HG03442 (cell line): Measurements from ENCODE around the gene SEMA3A.
"Not testable (repeated sequence)": the region's sequence is repeated elsewhere in the genome, so short reads cannot be mapped to it uniquely, and the experiment has no call there.

ENCODE experiments used
- ATAC-seq: cut with Tn5 transposase; IDR thresholded peaks from one replicate; pipeline ENCODE4 v1.9.1; 2021; ENCODE audit warnings: mild to moderate bottlenecking, moderate library complexity; ENCODE audit not compliant: unreplicated experiment

SEMA3A gene

DNA sequence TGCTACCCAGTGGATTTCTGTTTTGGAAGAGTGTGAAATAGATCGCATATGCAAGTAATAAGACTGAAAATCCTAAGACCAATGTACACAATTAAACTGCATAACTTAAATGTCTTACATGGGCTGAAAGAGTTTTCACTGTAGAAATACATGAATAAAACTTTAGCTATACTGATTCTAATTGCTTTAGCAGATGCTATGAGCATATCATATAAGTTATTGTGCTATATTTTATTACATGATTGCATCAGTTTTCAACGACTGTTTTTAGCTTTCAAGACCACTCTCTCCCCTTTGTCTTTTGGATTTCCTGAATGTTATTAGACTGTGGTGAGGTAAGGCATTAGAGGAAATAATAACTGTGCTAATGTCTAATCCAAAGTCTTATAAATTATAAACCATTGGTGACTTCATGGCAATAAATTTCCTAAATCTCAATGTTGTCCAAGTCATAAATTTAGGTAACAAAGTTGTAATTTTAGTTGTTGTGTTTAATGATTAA lies 124.5 kb downstream of the SEMA3A start:
- no peak for ATAC-seq

DNA sequence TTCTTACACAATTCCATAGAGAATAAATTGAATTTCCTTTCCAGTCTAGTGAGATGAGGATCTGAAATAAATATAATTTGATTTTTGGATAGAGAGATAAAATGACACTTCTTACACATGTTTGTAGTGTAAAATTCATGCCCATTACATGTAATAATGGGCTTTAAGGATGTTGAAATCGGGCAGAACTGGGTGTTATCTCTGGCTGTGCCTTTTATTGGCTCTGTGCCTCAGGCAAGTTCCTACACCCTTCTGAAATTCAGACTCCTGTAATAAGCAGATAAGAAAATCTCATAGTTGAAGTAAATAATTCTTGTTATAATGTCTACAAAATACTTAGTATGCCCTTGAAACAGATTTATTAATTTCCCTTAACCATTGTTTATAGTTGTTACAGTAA lies 125.6 kb downstream of the SEMA3A start:
- no peak for ATAC-seq

DNA sequence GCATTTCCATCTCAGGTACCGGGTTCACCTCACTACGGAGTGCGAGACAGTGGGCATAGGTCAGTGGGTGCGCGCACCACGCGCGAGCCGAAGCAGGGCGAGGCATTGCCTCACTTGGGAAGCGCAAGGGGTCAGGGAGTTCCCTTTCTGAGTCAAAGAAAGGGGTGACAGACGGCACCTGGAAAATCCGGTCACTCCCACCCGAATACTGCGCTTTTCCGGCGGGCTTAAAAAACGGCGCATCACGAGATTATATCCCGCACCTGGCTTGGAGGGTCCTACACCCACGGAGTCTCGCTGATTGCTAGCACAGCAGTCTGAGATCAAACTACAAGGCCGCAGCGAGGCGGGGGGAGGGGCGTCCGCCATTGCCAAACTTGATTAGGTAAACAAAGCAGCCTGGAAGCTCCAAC lies 132.1 kb downstream of the SEMA3A start:
- ATAC-seq: not testable (repeated sequence)

DNA sequence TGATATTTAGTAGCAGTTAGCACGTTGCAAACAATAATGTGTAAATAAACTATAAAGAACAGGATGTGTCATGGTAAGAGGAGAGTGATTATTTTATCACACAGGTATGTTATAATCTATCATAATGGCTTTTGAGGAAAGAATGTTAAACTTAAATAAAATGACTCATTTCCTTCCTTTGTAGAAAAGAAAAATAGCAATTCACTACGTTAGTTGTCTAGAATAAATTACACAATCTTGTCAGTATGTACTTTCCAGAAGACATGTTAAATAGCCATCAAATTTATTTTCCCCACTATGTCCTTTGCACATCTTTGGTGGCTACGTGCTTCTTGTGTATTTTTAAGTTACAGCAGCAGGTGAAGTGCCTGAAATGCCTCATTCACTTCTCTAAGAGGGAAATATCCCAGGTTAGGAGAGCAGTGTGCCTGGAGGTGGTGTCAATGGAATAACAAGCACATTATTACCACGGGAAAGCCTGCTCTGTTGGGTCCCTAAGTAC lies 133.8 kb downstream of the SEMA3A start:
- ATAC-seq: no peak

DNA sequence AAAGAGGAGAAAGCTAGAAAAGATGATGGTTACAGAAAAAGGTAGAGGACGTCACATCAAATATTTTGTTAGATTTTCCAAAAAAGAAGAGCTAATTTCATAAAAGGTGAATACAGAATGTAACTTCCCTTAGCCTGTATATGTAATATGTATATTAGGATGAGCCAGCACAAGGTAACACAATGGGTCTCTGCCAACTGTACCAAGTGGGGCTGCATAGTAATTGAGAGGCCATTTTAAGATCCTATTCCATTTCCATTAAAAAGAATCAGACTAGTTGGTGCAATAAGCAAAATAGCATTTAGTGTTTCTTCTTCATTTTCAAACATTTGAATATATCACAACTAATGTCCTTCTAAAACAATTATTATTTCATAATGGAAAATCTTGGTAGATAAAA lies 134.6 kb downstream of the SEMA3A start:
- no peak for ATAC-seq

DNA sequence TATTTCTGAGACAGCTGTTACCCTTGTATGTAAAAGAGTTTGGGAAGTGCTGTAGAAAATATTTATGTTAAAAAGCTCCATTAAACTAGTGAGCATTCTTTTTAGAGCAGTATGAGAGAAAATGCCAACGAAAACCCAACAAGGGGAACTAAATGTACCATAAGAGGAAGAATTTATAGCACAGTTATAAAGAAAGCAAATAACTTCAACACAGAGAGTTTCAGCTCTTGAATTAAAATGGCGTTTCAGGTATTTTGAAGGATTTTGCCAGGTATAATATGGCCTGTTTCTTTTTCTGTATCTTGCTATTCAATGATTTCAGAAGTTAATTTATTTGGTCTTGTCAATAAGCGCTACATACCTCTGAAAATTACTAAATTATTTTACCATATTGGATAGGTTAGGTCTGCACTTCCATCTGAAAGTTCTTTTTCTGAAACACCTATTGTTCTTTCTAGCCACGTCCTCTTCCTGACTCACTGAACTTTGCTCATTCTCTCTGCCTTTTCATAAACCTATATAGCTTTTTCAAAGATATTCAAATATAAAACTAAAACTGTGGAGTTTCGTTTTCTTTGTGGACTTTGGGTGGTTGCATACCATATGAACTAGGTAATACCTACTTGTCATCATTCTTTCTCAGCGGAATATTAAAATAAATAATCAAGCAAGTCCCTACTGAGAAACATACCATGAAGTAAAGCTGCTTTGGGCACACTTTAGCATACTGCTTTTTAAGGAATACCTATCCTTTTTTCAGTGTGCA lies 136.1 kb downstream of the SEMA3A start:
- ATAC-seq: no peak

DNA sequence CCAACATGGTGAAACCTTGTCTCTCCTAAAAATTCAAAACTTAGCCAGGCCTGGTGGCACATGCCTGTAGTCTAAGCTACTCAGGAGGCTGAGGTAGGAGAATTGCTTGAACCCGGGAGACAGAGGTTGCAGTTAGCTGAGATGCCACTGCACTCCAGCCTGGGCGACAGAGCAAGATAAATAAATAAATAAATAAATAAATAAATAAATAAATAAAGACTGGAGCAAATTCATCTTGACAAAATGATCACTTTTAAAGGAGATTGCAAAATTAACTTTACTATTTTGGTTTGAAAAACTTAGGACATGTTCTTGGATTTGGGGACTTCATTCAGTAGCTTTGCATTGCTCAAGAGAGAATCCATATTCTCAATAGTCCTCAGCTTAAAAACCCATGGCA lies 137.0 kb downstream of the SEMA3A start:
- ATAC-seq: no peak

DNA sequence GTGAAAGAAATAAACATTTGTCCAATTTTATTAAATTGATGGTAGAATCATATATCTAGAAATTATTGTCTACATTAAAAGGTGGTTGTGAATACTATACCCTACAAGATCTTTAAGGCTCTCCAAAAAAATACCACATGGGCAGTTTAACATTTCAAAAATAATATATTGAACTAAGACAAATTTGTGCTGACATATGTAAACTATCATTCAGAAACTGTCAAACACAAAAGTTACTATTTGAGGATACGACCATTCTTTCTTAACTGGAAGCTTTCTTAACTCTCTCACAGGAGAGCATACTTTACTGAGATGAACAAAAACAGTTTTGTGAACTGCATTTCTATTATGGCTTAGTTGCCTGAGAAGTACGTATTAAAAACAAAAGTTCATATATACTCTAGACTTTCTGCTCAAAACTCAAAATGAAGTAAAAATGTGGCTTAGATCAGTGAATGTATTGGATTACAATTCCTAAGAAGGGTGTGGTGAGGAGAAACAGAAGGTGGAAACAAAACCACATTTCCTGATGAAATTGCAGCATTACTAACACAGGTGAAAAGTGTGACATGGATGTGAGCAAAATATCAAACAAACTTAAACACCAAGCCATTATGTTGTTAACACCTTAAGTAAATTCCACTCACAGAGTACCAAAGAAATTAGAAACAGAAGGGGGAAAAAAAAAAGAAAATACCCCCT lies 138.5 kb downstream of the SEMA3A start:
- no peak for ATAC-seq

DNA sequence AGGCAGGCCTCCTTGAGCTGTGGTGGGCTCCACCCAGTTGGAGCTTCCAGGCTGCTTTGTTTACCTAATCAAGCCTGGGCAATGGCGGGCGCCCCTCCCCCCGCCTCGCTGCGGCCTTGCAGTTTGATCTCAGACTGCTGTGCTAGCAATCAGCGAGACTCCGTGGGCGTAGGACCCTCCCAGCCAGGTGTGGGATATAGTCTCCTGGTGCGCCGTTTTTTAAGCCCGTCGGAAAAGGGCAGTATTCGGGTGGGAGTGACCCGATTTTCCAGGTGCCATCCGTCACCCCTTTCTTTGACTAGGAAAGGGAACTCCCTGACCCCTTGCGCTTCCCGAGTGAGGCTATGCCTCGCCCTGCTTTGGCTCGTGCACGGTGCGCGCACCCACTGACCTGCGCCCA lies 139.4 kb downstream of the SEMA3A start:
- not testable (repeated sequence) for ATAC-seq

DNA sequence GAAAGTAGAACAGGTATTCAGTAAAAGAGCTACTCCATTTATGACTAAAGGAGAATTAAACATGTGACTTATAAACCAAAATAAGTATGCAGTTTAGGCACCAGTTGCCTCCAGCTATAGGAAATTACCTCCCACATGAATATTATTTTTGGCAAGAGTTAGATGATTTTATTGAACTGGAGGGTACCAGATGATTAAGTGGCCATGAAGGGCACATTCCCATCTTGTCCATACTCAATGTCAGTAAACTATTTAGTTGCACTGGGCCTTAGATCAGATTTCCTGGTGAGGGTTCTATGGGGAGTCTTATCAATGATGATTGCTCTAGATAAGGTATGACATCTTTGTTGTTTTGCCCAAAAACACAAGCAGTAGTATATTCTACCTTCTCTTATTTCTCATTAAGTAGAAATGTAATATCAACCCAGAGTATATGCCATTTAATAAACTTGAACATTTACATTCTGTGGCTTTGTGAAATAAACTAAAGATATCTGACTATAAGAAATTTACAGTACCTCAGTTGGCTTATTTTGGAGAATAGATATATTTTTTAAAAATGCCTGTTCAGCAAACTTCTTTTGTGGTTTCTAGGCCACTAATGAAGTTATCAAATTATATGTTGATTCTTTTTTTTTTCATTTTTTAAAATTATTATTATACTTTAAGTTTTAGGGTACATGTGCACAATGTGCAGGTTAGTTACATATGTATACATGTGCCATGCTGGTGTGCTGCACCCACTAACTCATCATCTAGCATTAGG lies 145.3 kb downstream of the SEMA3A start:
- no peak for ATAC-seq

DNA sequence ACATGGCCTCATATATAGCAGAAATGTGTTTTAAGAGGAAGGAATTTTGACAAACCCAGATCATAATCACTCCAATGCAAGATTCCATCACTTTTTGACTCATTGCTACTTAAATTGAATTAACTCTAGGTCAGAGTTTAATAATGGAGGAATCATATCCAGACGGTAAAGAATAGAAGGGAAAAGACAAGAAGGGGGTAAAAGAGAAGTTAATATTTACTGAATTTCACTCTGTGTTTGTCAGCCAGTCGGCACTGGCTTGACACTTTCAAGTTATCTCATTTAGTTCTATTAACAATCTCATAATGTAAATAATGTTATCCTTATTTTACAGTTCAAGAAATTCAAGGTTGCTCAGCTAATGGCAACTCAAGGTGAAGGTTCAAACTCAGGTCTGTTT lies 147.5 kb downstream of the SEMA3A start:
- ATAC-seq: no peak

DNA sequence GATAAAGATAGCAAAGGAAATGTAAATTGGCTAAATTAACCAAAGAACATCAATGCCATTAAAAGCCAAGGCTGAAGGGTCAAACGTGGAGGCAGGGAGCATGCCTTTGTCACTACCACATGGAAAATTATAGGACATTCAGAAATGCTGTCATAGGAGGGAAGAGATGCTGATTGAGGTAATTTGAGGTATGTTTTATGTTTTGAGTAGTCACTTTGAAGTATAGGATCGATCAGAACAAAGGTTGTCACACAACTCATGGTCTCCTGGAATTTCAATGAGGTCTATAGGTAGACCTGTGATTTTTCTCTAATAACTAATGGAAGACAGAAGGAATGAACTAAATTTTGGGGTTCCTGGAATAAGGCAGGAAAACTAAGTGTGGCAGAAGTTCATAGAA lies 149.8 kb downstream of the SEMA3A start:
- no peak for ATAC-seq

DNA sequence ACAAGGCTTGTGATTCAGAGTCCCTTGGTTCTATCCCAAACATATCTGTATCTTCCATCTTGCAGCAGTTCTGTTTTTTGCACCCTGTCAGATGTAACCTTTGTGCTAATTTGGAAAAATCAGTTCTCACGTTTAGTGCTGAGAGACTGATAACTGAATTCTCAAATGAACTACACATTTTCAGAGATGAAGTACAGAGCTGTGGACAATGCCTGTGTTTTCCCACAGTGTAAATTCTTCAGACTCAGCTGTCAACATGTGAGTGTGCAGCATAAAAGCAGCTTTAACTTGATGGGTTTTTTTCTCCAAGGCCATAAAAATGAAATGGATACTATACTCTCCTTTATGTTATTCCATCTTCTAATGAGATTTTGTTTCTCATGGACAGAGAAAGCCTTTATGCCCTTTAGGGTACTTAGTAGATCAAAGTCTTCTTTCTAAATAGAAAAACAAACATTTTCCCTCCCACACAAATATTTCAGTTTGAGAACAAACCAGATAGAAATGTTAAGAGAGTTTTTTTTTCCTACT lies 150.9 kb downstream of the SEMA3A start:
- no peak for ATAC-seq

DNA sequence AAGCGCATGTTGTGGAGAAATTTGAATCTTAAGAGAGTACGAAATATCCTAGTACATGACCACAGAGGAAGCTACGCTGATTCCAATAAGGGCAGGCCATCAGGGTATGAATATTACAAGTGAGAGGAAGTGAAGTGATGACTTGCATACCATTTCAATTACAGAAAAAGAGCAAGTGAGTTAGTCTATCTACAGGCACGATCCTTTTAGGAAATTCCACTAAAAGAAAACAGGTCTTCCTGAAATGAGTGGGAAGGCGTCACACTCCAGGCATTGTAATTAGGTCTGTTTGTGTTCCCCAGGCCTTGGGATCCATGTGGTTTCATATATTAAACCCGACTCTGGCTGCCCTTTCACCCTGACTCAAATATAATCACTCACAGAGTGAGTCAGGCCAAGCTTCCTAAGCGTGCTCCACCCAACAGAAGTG lies 152.5 kb downstream of the SEMA3A start:
- ATAC-seq: no peak

DNA sequence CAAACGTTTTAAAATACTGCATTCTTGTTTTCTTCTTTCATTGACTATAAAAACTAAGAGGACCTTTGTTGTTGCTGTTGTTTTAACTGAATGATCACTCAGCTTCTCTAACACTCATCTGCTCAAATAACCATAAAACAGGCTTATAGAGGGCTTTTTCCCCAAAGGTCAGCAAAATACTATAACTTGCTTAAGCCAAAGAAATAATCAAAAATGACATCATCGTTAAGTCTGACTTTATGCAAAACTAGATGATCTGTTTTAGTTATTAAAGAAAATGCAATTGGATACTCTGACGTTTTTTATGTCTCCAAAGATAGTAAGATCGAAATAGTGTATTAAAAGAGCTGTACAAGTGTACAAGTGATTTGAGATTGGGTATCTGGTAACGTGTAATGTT lies 152.9 kb downstream of the SEMA3A start:
- ATAC-seq: no peak

DNA sequence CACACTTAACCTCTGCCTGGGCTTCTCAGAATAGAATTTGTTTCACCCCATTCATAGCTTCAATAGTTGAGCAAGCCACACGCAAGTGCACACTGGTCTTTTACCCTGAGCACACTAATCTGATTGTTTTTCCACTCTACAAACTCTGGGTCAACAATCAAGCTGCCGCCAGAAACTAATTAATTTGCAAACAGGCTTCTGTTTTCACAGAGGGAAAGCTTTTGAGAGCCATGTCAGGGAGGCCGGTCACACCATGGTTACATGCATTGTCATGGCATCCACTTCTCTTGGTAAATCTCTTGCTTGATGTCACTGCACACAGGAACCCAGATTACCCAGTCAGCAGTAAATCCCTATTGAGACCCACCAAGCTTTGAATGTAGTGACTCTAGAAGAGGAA lies 154.2 kb downstream of the SEMA3A start:
- no peak for ATAC-seq

DNA sequence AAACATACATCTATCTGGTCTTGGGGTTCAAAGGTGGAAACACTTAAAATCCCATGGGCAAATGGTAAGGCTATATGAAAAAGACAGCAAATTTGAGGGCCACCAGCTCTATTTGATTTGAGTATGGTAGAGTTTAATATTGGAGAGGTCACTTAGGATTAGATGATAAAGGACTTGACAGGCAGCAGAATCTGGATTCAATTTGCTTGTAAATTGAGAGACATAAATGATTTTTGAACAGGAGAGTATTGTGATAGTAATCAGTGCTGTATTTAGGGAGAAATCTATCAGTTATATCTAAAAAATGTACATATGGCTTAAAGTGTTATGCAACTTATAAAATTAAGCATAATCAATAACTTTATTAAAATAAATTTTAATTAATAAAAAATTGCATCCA lies 155.2 kb downstream of the SEMA3A start:
- no peak for ATAC-seq

DNA sequence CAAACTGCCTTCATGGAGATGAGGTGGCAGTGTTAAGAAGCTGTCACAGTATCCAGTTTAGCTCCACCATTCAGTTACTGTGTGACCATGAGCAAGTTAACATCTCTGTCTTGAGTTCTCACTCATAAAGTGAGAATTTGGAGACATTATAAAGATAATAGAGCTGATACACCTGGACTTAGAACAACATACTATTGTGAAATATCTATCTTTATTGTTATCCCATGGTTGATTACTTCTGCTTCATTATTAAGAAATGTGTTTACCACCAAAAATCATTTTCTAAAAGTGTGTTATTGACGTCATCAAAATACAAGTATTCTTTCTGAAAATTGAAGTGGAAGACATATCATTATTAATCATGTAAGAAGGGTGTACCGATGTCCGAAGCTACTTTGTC lies 166.9 kb downstream of the SEMA3A start:
- ATAC-seq: no peak

DNA sequence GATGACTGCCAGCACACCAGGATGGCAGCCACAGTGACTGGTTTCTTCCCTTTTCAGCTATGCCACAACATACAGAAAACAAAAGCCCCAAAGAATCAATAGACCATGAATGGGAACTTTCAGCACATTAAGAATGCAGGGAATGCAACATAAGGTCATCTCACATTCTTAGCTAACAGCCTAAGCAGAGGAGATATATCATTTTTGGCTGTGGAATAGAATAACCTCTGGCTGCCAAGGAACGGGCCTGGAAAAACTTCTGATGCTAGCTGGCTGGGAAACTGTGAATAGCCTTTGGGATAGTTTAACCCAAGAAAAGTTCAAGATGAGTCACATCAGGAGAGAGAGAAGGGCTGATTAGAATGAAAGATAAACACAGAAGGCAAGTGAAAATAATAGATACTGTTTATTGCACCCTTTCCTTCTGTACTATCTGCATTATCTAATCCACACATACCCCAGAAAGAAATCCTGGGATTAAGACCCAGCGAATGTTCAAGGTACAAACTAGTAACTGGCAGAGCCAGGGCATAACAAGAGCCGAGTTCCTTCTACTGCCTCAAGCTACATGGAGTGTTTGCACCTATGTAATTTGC lies 169.2 kb downstream of the SEMA3A start:
- ATAC-seq: no peak

DNA sequence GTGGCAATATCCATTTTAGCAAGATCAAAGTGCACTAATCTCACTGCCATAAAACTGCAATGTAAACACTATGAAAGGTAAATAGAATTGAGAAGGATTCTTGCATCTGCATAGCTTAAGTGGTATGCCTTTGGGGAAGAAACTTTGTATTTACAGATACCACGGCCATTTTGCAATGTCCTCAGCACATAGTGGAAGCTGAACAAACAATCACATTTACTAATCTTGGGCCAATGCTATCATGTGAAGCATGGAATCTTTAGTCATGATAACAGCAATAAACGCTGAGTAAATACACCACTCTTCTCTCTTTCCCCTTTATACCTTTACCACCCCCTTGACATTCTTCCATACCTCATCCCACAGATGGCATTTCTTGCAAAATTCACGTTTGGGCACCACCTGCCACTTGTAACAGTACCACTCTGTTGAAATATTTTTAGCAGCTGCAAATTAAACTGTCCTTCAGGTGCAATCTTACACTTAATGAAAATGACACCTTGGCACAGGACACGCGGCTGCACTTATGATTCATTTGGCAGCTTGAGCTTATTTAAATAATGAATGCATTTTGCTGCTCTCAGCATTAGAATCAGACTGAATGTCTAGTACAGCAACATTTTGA lies 171.8 kb downstream of the SEMA3A start:
- ATAC-seq: no peak
